ENCODE measurements around the gene SRL. TPM values are rescaled to one million over a fixed set of nuclear protein-coding genes. Genes with fewer than 3 reads are reported as not detected.

Gene SRL
- total and polyA plus RNA-seq, 2 of the 8 experiments (the other 6 are each of a cell fraction or from before 2014, with no cell fraction given), result 0.05 TPM; not detected in 1

GRCh38 chr16:4272114-4272956 is 30.5 kb upstream of the SRL start (continued):
- TF ChIP-seq TEAD4 (IDR thresholded peaks at IDR 0.05; ENCODE audit: low read depth, low read length) (no peak), RBBP5 (IDR thresholded peaks at IDR 0.05; ENCODE audit: borderline replicate concordance, low read depth, low read length) (no peak), NANOG (IDR thresholded peaks at IDR 0.05; ENCODE audit: insufficient read depth, low read depth, low read length, poor library complexity, severe bottlenecking) (no peak), ATF2 (IDR thresholded peaks at IDR 0.05; ENCODE audit: low read length) (no peak), YY1 (IDR thresholded peaks at IDR 0.05; ENCODE audit: low read depth, low read length) (no peak), JUN (IDR thresholded peaks at IDR 0.05; ENCODE audit: low read depth, low read length) (no peak), PHF8 (conservative IDR thresholded peaks at IDR 0.05; ENCODE audit: low read depth, low read length) (peak; percentile 74), SP1 (IDR thresholded peaks at IDR 0.05; ENCODE audit: low read depth, low read length) (no peak), KDM5A (IDR thresholded peaks at IDR 0.05; ENCODE audit: low read length) (no peak), SUZ12 (IDR thresholded peaks at IDR 0.05; ENCODE audit: low read length) (no peak), POLR2AphosphoS5 (IDR thresholded peaks at IDR 0.05; ENCODE audit: low read depth, low read length) (peak; percentile 40), CHD2 (IDR thresholded peaks at IDR 0.05; ENCODE audit: low read length) (no peak), RNF2 (IDR thresholded peaks at IDR 0.05; ENCODE audit: borderline replicate concordance, low read depth, low read length, missing control alignments, poor library complexity, severe bottlenecking) (no peak), SIN3A (conservative IDR thresholded peaks at IDR 0.05 in 1 of 2, IDR thresholded peaks at IDR 0.05 in 1 of 2; ENCODE audit: low read depth in 1 of 2, low read length in 2 of 2) (peak in 1 of 2 experiments; percentile 75; a peak in 2 of 4 replicates)

All from H1 (cell line).